ENCODE results near the gene CLCA4.

The CLCA4 gene

DNA sequence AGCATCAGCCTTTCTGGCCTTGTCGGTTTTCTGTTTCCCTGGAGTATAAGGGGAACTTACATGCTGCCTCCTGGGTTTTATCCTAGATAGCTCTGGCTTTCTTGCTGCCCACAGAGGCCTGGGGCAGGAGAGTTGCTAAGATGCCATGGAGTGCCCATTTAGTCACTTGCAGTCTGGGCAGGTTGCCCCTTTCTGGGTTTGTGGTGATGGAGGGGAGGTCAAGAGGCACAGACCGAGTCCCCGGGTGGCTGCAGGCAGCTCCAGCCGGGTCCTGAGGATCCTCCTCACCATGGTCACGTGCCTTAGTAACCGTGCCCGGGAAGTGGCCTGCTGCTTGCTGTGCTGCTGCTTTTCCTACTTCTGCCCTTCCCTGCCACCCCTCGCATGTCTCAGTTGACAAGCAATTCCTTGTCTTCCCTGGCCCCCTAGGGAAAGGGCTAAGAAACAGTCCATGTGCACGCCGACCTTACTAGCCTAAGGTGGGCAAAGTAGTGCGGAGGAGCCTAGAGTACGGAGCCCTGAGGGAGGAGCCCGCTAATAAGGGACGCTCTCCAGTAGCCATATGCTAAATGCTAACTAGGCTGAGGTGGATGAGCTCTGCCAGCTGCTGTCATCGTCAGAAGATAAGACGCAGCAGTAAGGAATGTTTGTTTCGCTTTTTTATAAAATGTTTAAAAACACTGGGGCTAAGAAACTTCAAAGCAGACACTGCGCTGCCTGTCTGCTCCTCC, 43.3 kb upstream of the CLCA4 start:
- H3K4me3 ChIP-seq (replicated peaks in 1 of 2; ENCODE audit: low read depth in 2 of 2, low read length in 2 of 2) = peak overlapping the region in 1 of 2 donors; percentile 33
- peak; percentile 51 to 59 for DNase-seq (ENCODE audit: low read depth in 2 of 2)
- TF ChIP-seq, protein P1, sequence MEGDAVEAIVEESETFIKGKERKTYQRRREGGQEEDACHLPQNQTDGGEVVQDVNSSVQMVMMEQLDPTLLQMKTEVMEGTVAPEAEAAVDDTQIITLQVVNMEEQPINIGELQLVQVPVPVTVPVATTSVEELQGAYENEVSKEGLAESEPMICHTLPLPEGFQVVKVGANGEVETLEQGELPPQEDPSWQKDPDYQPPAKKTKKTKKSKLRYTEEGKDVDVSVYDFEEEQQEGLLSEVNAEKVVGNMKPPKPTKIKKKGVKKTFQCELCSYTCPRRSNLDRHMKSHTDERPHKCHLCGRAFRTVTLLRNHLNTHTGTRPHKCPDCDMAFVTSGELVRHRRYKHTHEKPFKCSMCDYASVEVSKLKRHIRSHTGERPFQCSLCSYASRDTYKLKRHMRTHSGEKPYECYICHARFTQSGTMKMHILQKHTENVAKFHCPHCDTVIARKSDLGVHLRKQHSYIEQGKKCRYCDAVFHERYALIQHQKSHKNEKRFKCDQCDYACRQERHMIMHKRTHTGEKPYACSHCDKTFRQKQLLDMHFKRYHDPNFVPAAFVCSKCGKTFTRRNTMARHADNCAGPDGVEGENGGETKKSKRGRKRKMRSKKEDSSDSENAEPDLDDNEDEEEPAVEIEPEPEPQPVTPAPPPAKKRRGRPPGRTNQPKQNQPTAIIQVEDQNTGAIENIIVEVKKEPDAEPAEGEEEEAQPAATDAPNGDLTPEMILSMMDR (IDR thresholded peaks at IDR 0.05; ENCODE audit: low read depth, low read length) = no peak

DNA sequence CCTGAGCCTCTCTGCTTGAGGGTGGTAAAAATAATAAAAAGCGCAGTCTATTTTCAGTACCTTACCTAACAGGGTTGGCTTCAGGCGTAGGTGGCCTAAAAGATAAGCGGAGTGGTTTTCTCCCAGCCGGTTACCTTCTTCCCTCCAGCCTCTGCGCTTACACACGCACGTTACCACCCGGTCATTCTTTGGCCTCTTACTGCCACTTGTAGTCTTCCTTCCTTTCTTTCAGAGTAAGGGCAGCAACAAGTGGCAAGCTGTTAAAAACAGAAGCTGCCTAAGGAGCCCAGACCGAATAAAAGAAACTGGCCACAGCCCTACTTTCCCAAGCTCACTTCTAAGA, 42.8 kb upstream of the CLCA4 start:
- TF ChIP-seq, protein P1 (IDR thresholded peaks at IDR 0.05; ENCODE audit: low read depth, low read length) = no peak
- no peak overlapping the region for H3K4me3 ChIP-seq (replicated peaks in 1 of 2; ENCODE audit: low read depth in 2 of 2, low read length in 2 of 2)
- DNase-seq (ENCODE audit: low read depth in 2 of 2) = no peak

DNA sequence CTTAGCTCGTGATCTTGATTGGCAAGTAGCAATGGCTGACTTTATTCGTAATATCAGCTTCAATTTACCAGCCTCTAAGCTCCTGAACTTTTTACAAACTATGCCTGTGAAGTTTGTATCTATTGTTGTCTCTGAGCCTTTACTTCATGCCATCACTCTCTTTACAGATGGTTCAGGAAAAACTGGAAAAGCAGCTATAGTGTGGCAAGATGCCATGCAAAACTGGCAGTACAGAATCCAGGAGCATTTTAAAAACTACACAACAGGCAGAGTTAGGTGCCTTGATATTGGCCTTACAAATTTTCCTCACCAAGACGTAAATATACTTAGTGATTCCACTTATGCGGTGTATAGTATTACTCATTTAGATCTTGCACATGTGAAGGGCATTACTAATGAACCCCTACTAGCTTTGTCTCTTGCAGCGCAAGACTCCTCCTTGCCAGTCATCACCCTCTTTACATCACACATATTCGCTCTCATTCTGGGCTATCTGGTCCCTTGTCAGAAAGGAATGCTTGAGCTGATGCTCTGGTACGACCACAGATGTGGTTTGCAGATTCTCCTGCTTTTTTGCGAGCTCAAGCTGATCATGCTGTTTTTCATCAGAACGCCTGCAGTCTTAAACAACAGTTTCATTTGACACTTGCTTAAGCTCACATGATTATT, 41.8 kb upstream of the CLCA4 start:
- H3K4me3 ChIP-seq (replicated peaks in 1 of 2; ENCODE audit: low read depth in 2 of 2, low read length in 2 of 2) = no peak overlapping the region
- TF ChIP-seq, protein P1 (IDR thresholded peaks at IDR 0.05; ENCODE audit: low read depth, low read length) = no peak
- DNase-seq (ENCODE audit: low read depth in 2 of 2) = peak in 1 of 2 donors; percentile 84

DNA sequence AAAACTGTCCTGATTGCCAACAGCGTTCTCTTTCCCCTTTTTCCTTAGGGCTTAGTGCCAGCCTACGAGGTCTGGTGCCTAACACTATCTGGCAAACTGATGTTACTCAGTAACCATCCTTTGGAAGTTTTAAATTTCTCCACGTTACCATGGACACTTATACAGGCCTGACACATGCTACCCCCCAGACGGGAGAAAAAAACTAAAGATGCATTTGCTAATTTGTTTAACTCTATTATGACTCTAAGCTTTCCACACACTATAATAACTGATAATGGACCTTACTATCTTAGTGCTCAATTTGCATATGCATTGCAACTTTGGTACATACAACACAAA, 41.3 kb upstream of the CLCA4 start:
- TF ChIP-seq, protein P1 (IDR thresholded peaks at IDR 0.05; ENCODE audit: low read depth, low read length) = no peak

DNA sequence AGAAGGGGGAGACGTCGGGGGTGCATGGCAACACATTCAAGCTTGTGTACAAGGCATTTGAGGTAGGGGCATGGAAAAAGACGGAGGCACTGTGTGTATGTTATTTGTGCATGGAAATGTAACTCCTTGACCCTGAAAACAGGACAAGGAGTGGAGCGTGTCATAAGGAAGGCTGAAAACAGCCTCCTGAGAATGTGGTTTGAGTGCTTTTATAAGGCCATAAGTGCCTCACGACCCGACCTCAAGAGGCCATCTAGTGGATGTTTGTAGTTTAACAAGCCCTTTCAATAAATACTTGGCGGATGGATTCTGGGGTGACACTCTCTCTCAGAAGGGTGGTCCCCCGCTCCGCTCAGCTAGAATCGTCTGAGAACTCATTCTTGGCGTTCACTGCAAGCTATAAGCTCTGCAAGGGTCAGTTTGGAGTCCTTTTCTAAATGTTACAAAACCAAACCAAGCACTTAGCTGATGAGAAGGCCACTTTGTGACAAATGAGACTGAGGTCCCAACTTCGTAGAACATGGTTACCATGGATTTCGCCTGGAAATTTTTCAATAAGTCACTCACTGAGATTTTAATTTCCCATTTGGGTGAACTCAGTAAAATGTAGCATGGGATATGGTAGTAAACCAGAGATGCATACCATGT, 38.8 kb upstream of the CLCA4 start:
- TF ChIP-seq, protein P1 (IDR thresholded peaks at IDR 0.05; ENCODE audit: low read depth, low read length) = peak; percentile 60
- H3K4me3 ChIP-seq (replicated peaks in 1 of 2; ENCODE audit: low read depth in 2 of 2, low read length in 2 of 2) = no peak overlapping the region
- peak; percentile 69 to 71 for DNase-seq (ENCODE audit: low read depth in 2 of 2)

More for the DNA sequence above, 41.3 kb upstream of the CLCA4 start:
- DNase-seq (ENCODE audit: low read depth in 2 of 2) = no peak
- no peak overlapping the region for H3K4me3 ChIP-seq (replicated peaks in 1 of 2; ENCODE audit: low read depth in 2 of 2, low read length in 2 of 2)

DNA sequence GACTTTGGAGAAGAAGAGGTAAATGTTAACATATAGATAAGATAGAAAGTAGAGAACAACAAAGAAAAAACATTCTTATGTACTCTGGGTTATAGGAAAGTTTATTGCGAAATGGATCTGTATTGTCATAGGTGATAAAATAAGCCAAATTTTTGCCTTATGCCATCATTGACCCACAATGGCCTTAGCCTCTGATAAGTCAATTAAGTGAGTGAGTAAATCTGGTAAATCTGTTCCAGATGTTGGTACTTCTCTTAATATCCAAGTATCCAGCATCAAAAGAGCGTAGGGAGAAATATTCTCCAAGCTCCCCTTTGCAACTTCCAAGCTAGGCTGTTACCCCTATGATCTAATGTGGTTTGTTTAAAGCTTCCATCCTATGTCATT, 38.3 kb upstream of the CLCA4 start:
- DNase-seq (ENCODE audit: low read depth in 2 of 2) = peak; percentile 27 to 44
- TF ChIP-seq, protein P1 (IDR thresholded peaks at IDR 0.05; ENCODE audit: low read depth, low read length) = no peak
- no peak overlapping the region for H3K4me3 ChIP-seq (replicated peaks in 1 of 2; ENCODE audit: low read depth in 2 of 2, low read length in 2 of 2)
